Smooth muscle cell (in vitro differentiated cells): ENCODE measurements around the gene LDB3. TPM values are rescaled to one million over a fixed set of nuclear protein-coding genes. Genes with fewer than 3 reads are reported as not detected.

Experiments
- DNase-seq: peaks from one replicate; lab custom pipeline; 2025; ENCODE audit not compliant: unreplicated experiment; lab: John Stamatoyannopoulos, UW
- H2AFZ ChIP-seq: fragments of 200-600 bp; sonication (generic); 2 replicates; pipeline ENCODE4 v1.6.0; 2016; ENCODE audit warnings: antibody characterized with exemption, low read depth, mild to moderate bottlenecking
- H3F3A ChIP-seq: fragments of 200-600 bp; sonication (generic); 2 replicates; pipeline ENCODE4 v1.6.0; 2017; ENCODE audit warnings: antibody characterized with exemption, low read depth
- H3K27ac ChIP-seq: fragments of 200-600 bp; sonication (generic); 2 replicates; pipeline ENCODE4 v1.5.1; 2016; ENCODE audit warnings: low read depth, mild to moderate bottlenecking
- H3K27me3 ChIP-seq: fragments of 200-600 bp; sonication (generic); 2 replicates; pipeline ENCODE4 v1.6.1; 2016; ENCODE audit warnings: low read depth, mild to moderate bottlenecking
- H3K36me3 ChIP-seq: fragments of 200-600 bp; sonication (generic); 2 replicates; pipeline ENCODE4 v1.5.1; 2016; ENCODE audit warnings: low read depth
- H3K4me1 ChIP-seq: fragments of 200-600 bp; sonication (generic); 2 replicates; pipeline ENCODE4 v1.5.1; 2016; ENCODE audit warnings: low read depth
- H3K4me2 ChIP-seq: fragments of 200-600 bp; sonication (generic); 2 replicates; pipeline ENCODE4 v1.6.0; 2016; ENCODE audit warnings: mild to moderate bottlenecking
- H3K4me3 ChIP-seq: fragments of 200-600 bp; sonication (generic); 2 replicates; pipeline ENCODE4 v1.5.1; 2016; ENCODE audit warnings: mild to moderate bottlenecking
- H3K79me2 ChIP-seq: fragments of 200-600 bp; sonication (generic); 2 replicates; pipeline ENCODE4 v1.6.0; 2016; ENCODE audit warnings: low read depth, mild to moderate bottlenecking
- H3K9ac ChIP-seq: fragments of 200-600 bp; sonication (generic); 2 replicates; pipeline ENCODE4 v1.6.0; 2016; ENCODE audit warnings: low read depth
- H3K9me3 ChIP-seq: fragments of 200-600 bp; sonication (generic); replicated peaks from 2 replicates; pipeline ENCODE4 v1.5.1; 2016; ENCODE audit warnings: low read depth
- H4K20me1 ChIP-seq: fragments of 200-600 bp; sonication (generic); 2 replicates; pipeline ENCODE4 v1.6.0; 2016; ENCODE audit warnings: low read depth
- WGBS: methylation state at CpG from one replicate; pipeline ENCODE4 v1.1.7; 2016; ENCODE audit warnings: low lambda C conversion rate; 5-methylcytosine and 5-hydroxymethylcytosine counted together
- polyA plus RNA-seq: library from polyadenylated mRNA; unstranded; fragments of >200 nt; fragmentation: Nextera tagmentation; extraction: Ambion mirVana; gene quantifications from 2 replicates; pipeline ENCODE4 v1.2.1, GENCODE V29; 2016
- total RNA-seq: library from RNA; depleted of rRNA; stranded (reverse); fragments of >200 nt; gene quantifications from 2 replicates; pipeline ENCODE4 v1.2.3, GENCODE V29; 2014
- TF ChIP-seq, protein P1 (sequence below): fragments of 200-600 bp; sonication (generic); IDR thresholded peaks from 2 replicates; pipeline ENCODE4 v1.5.1; 2017; ENCODE audit warnings: borderline replicate concordance, mild to moderate bottlenecking, antibody characterized with exemption; ENCODE audit not compliant: insufficient read depth, poor library complexity, severe bottlenecking

The LDB3 gene
- total and polyA plus RNA-seq, 2 experiments from 2014 or later, result 0.31 to 0.61 TPM

DNA sequence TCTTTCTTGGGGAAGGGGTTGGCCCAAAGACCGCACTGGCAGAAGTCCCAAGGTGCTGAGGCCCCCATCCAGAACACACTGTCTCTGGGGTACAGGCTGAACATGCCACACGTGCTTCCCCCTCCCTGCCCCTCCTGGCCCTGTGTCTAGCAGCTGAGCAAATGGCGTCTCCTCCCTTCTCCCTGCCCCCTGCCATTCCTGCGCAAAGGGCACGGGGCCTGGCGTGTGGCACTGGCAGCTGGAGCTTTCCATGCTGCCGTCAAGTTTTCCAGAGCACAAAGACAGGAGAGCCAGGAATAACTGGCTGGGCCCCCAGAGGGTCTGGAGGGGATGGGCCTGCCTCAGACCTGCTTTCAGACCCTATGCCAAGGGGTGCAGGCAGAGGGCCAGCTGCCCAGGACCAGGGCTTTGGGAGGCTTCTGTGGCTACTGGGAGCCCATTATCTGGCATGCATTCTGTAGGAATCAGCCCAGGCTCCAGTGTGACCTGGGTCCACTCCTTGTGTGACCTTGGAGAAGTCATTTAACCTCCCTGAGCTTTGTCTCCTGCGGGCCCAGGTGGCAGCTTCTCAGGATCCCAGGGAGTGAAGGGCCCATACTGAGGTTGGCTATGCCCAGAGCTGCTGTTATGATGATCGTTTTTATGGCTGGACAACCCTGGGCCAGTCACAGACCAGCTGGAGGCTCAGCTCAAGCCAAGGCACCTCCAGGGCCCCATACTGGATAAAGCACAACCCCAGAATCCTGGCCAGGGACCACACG lies 710 bp upstream of the LDB3 start:
- Histone ChIP-seq H3K27me3 (no peaks in the 10 kb centered on the region), H3K36me3 (no peaks in the 10 kb centered on the region), H3K4me3 (no peak overlapping the region), H3K79me2 (no peaks in the 10 kb centered on the region), H4K20me1 (no peaks in the 10 kb centered on the region), H3K9ac (no peak overlapping the region), H3K4me2 (peak overlapping the region; percentile 71), H3K27ac (no peak overlapping the region), H2AFZ (no peak overlapping the region), H3K9me3 (no peaks in the 10 kb centered on the region), H3K4me1 (peaks cover 15% of the 10 kb centered on the region), H3F3A (no peaks in the 10 kb centered on the region)
- TF ChIP-seq, protein P1, sequence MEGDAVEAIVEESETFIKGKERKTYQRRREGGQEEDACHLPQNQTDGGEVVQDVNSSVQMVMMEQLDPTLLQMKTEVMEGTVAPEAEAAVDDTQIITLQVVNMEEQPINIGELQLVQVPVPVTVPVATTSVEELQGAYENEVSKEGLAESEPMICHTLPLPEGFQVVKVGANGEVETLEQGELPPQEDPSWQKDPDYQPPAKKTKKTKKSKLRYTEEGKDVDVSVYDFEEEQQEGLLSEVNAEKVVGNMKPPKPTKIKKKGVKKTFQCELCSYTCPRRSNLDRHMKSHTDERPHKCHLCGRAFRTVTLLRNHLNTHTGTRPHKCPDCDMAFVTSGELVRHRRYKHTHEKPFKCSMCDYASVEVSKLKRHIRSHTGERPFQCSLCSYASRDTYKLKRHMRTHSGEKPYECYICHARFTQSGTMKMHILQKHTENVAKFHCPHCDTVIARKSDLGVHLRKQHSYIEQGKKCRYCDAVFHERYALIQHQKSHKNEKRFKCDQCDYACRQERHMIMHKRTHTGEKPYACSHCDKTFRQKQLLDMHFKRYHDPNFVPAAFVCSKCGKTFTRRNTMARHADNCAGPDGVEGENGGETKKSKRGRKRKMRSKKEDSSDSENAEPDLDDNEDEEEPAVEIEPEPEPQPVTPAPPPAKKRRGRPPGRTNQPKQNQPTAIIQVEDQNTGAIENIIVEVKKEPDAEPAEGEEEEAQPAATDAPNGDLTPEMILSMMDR, result no peak
- WGBS, result 76% methylated on average over 10 of the region's 10 CpGs
- DNase-seq, result no peak

DNA sequence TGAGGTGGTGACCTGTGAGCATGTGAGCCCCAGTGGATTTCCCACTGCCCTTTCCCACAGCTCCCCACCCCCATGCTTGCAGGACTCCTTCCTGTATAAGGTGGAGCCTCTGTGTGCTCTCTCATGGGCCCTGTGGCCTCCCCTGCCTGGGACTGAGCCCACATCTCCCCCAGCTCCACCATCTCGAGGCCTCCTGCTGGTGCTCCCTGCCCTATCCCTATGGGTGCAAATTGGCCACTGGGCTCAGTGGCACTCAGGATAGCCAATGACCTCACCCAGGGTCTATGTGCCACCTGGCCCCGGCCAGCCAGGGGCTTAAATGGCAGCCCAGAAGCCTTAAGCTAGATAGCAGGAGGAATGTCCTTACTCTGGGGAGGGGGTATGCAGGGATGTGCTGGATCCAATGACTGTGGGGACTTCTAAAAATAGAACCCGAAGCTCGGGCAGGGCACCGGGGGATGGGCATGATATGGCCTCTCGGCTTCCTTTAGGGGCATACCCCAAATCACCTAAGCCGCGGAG lies 2.0 kb downstream of the LDB3 start:
- WGBS, result 80% methylated on average over 8 of the region's 8 CpGs
- no peak overlapping the region for H3K27ac ChIP-seq
- no peak for DNase-seq
- H3K79me2 ChIP-seq, result no peaks in the 10 kb centered on the region
- H3K4me3 ChIP-seq, result no peak overlapping the region
- no peak overlapping the region for H2AFZ ChIP-seq
- no peaks in the 10 kb centered on the region for H3K27me3 ChIP-seq
- H4K20me1 ChIP-seq, result no peaks in the 10 kb centered on the region
- no peaks in the 10 kb centered on the region for H3K36me3 ChIP-seq
- H3F3A ChIP-seq, result no peaks in the 10 kb centered on the region
- peaks cover 31% of the 10 kb centered on the region for H3K4me1 ChIP-seq
- H3K9ac ChIP-seq, result no peak overlapping the region
- H3K9me3 ChIP-seq, result no peaks in the 10 kb centered on the region
- no peak overlapping the region for H3K4me2 ChIP-seq
- TF ChIP-seq, protein P1, result no peak

DNA sequence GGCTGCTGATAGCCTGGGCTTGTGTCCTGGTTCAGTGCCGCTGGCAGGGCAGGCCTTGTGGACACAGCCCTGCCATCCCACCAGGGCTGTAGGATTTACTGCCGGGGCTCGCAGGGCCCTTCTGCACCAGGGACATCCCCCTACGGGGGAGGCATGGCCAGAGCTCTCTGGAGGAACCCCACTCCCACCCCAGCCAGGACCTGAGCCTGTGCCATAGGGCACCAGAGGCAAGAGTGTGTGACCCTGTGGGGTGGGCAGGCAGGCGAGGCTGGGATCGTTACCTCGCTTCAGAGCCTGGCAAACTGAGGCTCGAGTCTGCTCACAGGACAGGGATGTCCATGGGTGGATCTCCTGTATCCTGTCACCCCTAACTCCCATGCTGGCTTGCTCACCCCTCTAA lies 2.6 kb downstream of the LDB3 start:
- TF ChIP-seq, protein P1, result no peak
- no peaks in the 10 kb centered on the region for H3K27me3 ChIP-seq
- no peaks in the 10 kb centered on the region for H3K36me3 ChIP-seq
- H2AFZ ChIP-seq, result no peak overlapping the region
- H3K27ac ChIP-seq, result no peak overlapping the region
- whole genome bisulfite sequencing, result 90% methylated on average over 8 of the region's 8 CpGs
- no peak overlapping the region for H3K4me2 ChIP-seq
- peaks cover 31% of the 10 kb centered on the region for H3K4me1 ChIP-seq
- H3K9me3 ChIP-seq, result no peaks in the 10 kb centered on the region
- no peaks in the 10 kb centered on the region for H4K20me1 ChIP-seq
- no peak for DNase-seq
- no peak overlapping the region for H3K9ac ChIP-seq
- H3F3A ChIP-seq, result no peaks in the 10 kb centered on the region
- H3K4me3 ChIP-seq, result no peak overlapping the region
- no peaks in the 10 kb centered on the region for H3K79me2 ChIP-seq

DNA sequence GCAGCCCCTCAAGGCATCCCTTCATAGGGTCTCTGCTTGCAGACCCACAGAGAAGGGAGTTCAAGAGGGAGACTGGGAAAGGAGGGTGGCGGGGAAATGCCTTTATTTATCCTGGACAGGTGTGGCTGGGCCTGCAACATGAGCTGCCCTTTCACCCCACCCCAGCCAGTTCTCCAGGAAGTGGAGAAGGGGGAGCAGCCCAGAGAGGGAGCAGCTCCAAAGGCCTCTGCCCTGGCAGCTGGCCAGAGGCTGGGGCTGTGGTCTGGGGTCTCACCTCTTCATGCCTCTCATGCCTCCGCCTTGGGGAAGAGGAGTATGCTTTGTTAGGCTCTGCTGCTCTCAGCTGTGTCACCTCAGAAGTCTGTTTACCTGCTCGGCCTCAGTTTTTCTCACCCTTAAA lies 3.1 kb downstream of the LDB3 start:
- H3K4me1 ChIP-seq, result peaks cover 31% of the 10 kb centered on the region
- H3K36me3 ChIP-seq, result no peaks in the 10 kb centered on the region
- no peak overlapping the region for H2AFZ ChIP-seq
- WGBS, result 100% methylated on average over 3 of the region's 3 CpGs
- no peaks in the 10 kb centered on the region for H3F3A ChIP-seq
- H3K9me3 ChIP-seq, result no peaks in the 10 kb centered on the region
- no peaks in the 10 kb centered on the region for H3K27me3 ChIP-seq
- no peak overlapping the region for H3K4me2 ChIP-seq
- no peak overlapping the region for H3K4me3 ChIP-seq
- no peak for DNase-seq
- TF ChIP-seq, protein P1, result no peak
- H3K79me2 ChIP-seq, result no peaks in the 10 kb centered on the region
- H3K27ac ChIP-seq, result no peak overlapping the region
- no peaks in the 10 kb centered on the region for H4K20me1 ChIP-seq
- H3K9ac ChIP-seq, result no peak overlapping the region
